T follicular helper cell (primary cell): ENCODE measurements around the gene AP1G1.
"Not testable (repeated sequence)": the region's sequence is repeated elsewhere in the genome, so short reads cannot be mapped to it uniquely, and the experiment has no call there.

Experiments
- DNase-seq: peaks from one replicate; pipeline ENCODE4 v3.0.0-alpha.2; 2020; ENCODE audit warnings: low read depth
- total RNA-seq, 2 experiments: gene quantifications; one replicate each; lab custom pipeline; 2026; lab: John Stamatoyannopoulos, UW

Gene AP1G1
- 155 to 159 reads per million in 2 experiments for total RNA-seq

GRCh38 chr16:71808593-71809459 lies at the start of gene AP1G1:
AP1G1 (minus strand) TSS chr16:71808834; CDS start chr16:71789479, 19,355 bp downstream.
- DNase-seq, result peak; percentile 92

- DNase-seq, result no peak
These were observed 47.5 kb upstream of the AP1G1 start for GRCh38 chr16:71855937-71856662.

GRCh38 chr16:71854369-71854948 lies 45.8 kb upstream of the AP1G1 start:
- DNase-seq, result no peak

GRCh38 chr16:71853413-71853812 lies 44.8 kb upstream of the AP1G1 start:
- DNase-seq, result no peak

- no peak for DNase-seq
These were observed 43.9 kb upstream of the AP1G1 start for GRCh38 chr16:71852561-71852960.

GRCh38 chr16:71852158-71852557 lies 43.5 kb upstream of the AP1G1 start:
- no peak for DNase-seq

- DNase-seq, result no peak
These were observed 43.1 kb upstream of the AP1G1 start for GRCh38 chr16:71851746-71852145.

- DNase-seq, result no peak
These were observed 40.0 kb upstream of the AP1G1 start for GRCh38 chr16:71848622-71849021.

- no peak for DNase-seq
These were observed 38.5 kb upstream of the AP1G1 start for GRCh38 chr16:71847096-71847495.

- DNase-seq, result no peak
These were observed 37.8 kb upstream of the AP1G1 start for GRCh38 chr16:71846431-71846830.

GRCh38 chr16:71845639-71846430 lies 37.2 kb upstream of the AP1G1 start, which contains the start of gene ATXN1L:
ATXN1L (plus strand) TSS chr16:71845976; CDS start chr16:71849741, 3,765 bp downstream.
- DNase-seq, result peak; percentile 89

- DNase-seq, result no peak
These were observed 34.9 kb upstream of the AP1G1 start for GRCh38 chr16:71843572-71843971.

GRCh38 chr16:71840052-71840451 lies 31.4 kb upstream of the AP1G1 start:
- DNase-seq, result no peak

- DNase-seq, result no peak
These were observed 28.5 kb upstream of the AP1G1 start for GRCh38 chr16:71837150-71837549.

- DNase-seq, result no peak
These were observed 25.7 kb upstream of the AP1G1 start for GRCh38 chr16:71834291-71834690.

GRCh38 chr16:71832112-71832511 lies 23.5 kb upstream of the AP1G1 start:
- not testable (repeated sequence) for DNase-seq

- DNase-seq, result not testable (repeated sequence)
These were observed 23.1 kb upstream of the AP1G1 start for GRCh38 chr16:71831698-71832097.

- DNase-seq, result no peak
These were observed 21.7 kb upstream of the AP1G1 start for GRCh38 chr16:71830359-71830758.

- DNase-seq, result no peak
These were observed 17.9 kb upstream of the AP1G1 start for GRCh38 chr16:71826533-71827017.

- DNase-seq, result not testable (repeated sequence)
These were observed 8.5 kb upstream of the AP1G1 start for GRCh38 chr16:71817155-71817500.

GRCh38 chr16:71811261-71811803 lies 2.7 kb upstream of the AP1G1 start:
- DNase-seq, result no peak
